Fibroblast of lung (primary cell): ENCODE results near the gene VAMP4. TPM values are rescaled to one million over a fixed set of nuclear protein-coding genes. Genes with fewer than 3 reads are reported as not detected.

ENCODE experiments used
- DNase-seq, 2 donors: peaks; one replicate each; pipeline versions ENCODE4 v3.0.0 to v3.0.0-alpha.2; 2010; ENCODE audit warnings: low read depth in 2 of 2
- H2AFZ ChIP-seq: 2 replicates; pipeline ENCODE4 v1.5.1; 2012; ENCODE audit warnings: low read length, control low read depth, inconsistent platforms
- H3K27ac ChIP-seq: 2 replicates; pipeline ENCODE4 v1.5.1; 2011; ENCODE audit warnings: low read length, control low read depth; ENCODE audit not compliant: insufficient read depth
- H3K27me3 ChIP-seq: 2 replicates; pipeline ENCODE4 v1.5.1; 2011; ENCODE audit warnings: mild to moderate bottlenecking, low read length; ENCODE audit not compliant: control insufficient read depth, insufficient read depth
- H3K36me3 ChIP-seq: 2 replicates; pipeline ENCODE4 v1.5.1; 2011; ENCODE audit warnings: low read length; ENCODE audit not compliant: control insufficient read depth, insufficient read depth
- H3K4me1 ChIP-seq: 2 replicates; pipeline ENCODE4 v1.5.1; 2011; ENCODE audit warnings: low read length; ENCODE audit not compliant: control insufficient read depth, insufficient read depth; ENCODE audit errors: extremely low read depth
- H3K4me2 ChIP-seq: 2 replicates; pipeline ENCODE4 v1.5.1; 2011; ENCODE audit warnings: low read length, control low read depth; ENCODE audit not compliant: insufficient read depth; ENCODE audit errors: extremely low read depth
- H3K4me3 ChIP-seq, 4 experiments: fragments of 200-600 bp in 1 of 4; sonication (generic) in 1 of 4; replicated peaks in 1 of 4; 2 replicates each; pipeline ENCODE4 v1.5.1; 2011 to 2016; ENCODE audit warnings: low read length in 4 of 4, low read depth in 3 of 4, mild to moderate bottlenecking in 3 of 4, control low read depth in 2 of 4, inconsistent platforms in 1 of 4, mixed read lengths in 1 of 4; ENCODE audit not compliant: insufficient read depth in 1 of 4; ENCODE audit errors: control extremely low read depth in 1 of 4
- H3K79me2 ChIP-seq: 2 replicates; pipeline ENCODE4 v1.5.1; 2012; ENCODE audit warnings: mild to moderate bottlenecking, low read length, inconsistent platforms; ENCODE audit not compliant: control insufficient read depth, insufficient read depth
- H3K9ac ChIP-seq: 2 replicates; pipeline ENCODE4 v1.5.1; 2011; ENCODE audit warnings: mild to moderate bottlenecking, low read length, control low read depth; ENCODE audit not compliant: insufficient read depth
- H3K9me3 ChIP-seq: 2 replicates; pipeline ENCODE4 v1.5.1; 2012; ENCODE audit warnings: low read depth, low read length; ENCODE audit not compliant: control insufficient read depth, insufficient read depth
- H4K20me1 ChIP-seq: 2 replicates; pipeline ENCODE4 v1.5.1; 2011; ENCODE audit warnings: low read length; ENCODE audit not compliant: control insufficient read depth, insufficient read depth; ENCODE audit errors: extremely low read depth
- CTCF ChIP-seq, 2 donors: IDR thresholded peaks in 1 of 2; conservative IDR thresholded peaks in 1 of 2; 1 replicate in 1 of 2; 2 replicates in 1 of 2; pipeline ENCODE4 v1.5.1; 2011 to 2012; ENCODE audit warnings: low read length in 2 of 2, control low read depth in 1 of 2, inconsistent platforms in 1 of 2, low read depth in 1 of 2, mild to moderate bottlenecking in 1 of 2
- EZH2 ChIP-seq: IDR thresholded peaks from 2 replicates; pipeline ENCODE4 v1.5.1; 2012; ENCODE audit warnings: low read length, control low read depth, mild to moderate bottlenecking; ENCODE audit errors: missing control alignments
- polyA plus RNA-seq, 2 donors: library from polyadenylated mRNA; depleted of rRNA in 1 of 2; stranded (reverse) in 1 of 2; unstranded in 1 of 2; fragments of >200 nt; gene quantifications; 2 replicates each; pipeline ENCODE4 v1.2.1, GENCODE V29; 2011 to 2012; ENCODE audit warnings: missing spikeins in 1 of 2
- total RNA-seq: library from RNA; depleted of rRNA; stranded (reverse); fragments of >200 nt; gene quantifications from 2 replicates; pipeline ENCODE4 v1.2.1, GENCODE V29; 2014

Gene VAMP4
- total and polyA plus RNA-seq, 2 donors (not counting 1 experiment from before 2014, with no cell fraction given): 29.0 to 32.9 TPM

GRCh38 chr1:171718848-171719247, 23.0 kb downstream of the VAMP4 start:
- Histone ChIP-seq H3K27ac (no peak overlapping the region), H3K36me3 (no peaks in the 10 kb centered on the region), H3K4me2 (no peak overlapping the region), H3K4me1 (no peaks in the 10 kb centered on the region), H3K4me3 (no peak overlapping the region), H4K20me1 (no peaks in the 10 kb centered on the region), H3K9me3 (no peaks in the 10 kb centered on the region), H3K79me2 (peaks cover 6% of the 10 kb centered on the region), H3K27me3 (no peaks in the 10 kb centered on the region), H3K9ac (no peak overlapping the region), H2AFZ (no peak overlapping the region)
- DNase-seq: no peak
- TF ChIP-seq CTCF (conservative IDR thresholded peaks at IDR 0.05 in 1 of 2, IDR thresholded peaks at IDR 0.05 in 1 of 2; ENCODE audit: low read depth in 1 of 2, low read length in 2 of 2): no peak
- no peak for TF ChIP-seq EZH2

GRCh38 chr1:171718216-171718615, 23.6 kb downstream of the VAMP4 start:
- DNase-seq: peak in 1 of 2 donors; percentile 24
- H3K9me3 ChIP-seq: no peaks in the 10 kb centered on the region
- peaks cover 6% of the 10 kb centered on the region for H3K79me2 ChIP-seq
- no peak overlapping the region for H3K4me2 ChIP-seq
- H3K27ac ChIP-seq: no peak overlapping the region
- H3K36me3 ChIP-seq: no peaks in the 10 kb centered on the region
- H3K4me1 ChIP-seq: no peaks in the 10 kb centered on the region
- no peaks in the 10 kb centered on the region for H3K27me3 ChIP-seq
- H4K20me1 ChIP-seq: no peaks in the 10 kb centered on the region
- H2AFZ ChIP-seq: no peak overlapping the region
- H3K9ac ChIP-seq: no peak overlapping the region
- TF ChIP-seq EZH2 (no peak), CTCF (conservative IDR thresholded peaks at IDR 0.05 in 1 of 2, IDR thresholded peaks at IDR 0.05 in 1 of 2; ENCODE audit: low read depth in 1 of 2, low read length in 2 of 2) (no peak)
- H3K4me3 ChIP-seq: no peak overlapping the region

- DNase-seq: peak in 1 of 2 donors; percentile 32
- no peak for TF ChIP-seq CTCF (conservative IDR thresholded peaks at IDR 0.05 in 1 of 2, IDR thresholded peaks at IDR 0.05 in 1 of 2; ENCODE audit: low read depth in 1 of 2, low read length in 2 of 2)
- no peak for TF ChIP-seq EZH2
- no peaks in the 10 kb centered on the region for H3K9me3 ChIP-seq
- H4K20me1 ChIP-seq: no peaks in the 10 kb centered on the region
- H3K79me2 ChIP-seq: peaks cover 6% of the 10 kb centered on the region
- no peak overlapping the region for H2AFZ ChIP-seq
- no peak overlapping the region for H3K4me2 ChIP-seq
- no peak overlapping the region for H3K27ac ChIP-seq
- no peaks in the 10 kb centered on the region for H3K27me3 ChIP-seq
- H3K36me3 ChIP-seq: no peaks in the 10 kb centered on the region
- H3K9ac ChIP-seq: no peak overlapping the region
- H3K4me3 ChIP-seq: no peak overlapping the region
- no peaks in the 10 kb centered on the region for H3K4me1 ChIP-seq
Observed at GRCh38 chr1:171717062-171717718, 24.7 kb downstream of the VAMP4 start.
